SK-MEL-5 (cell line): ENCODE measurements around the gene LHB. TPM values are rescaled to one million over a fixed set of nuclear protein-coding genes. Genes with fewer than 3 reads are reported as not detected.

Source experiments
- DNase-seq: peaks from one replicate; pipeline ENCODE4 v3.0.0-alpha.2; 2016; ENCODE audit warnings: low read depth, low spot score
- in situ Hi-C: cut with HindIII; loops from 2 replicates; pipeline ENCODE4 v1.10.0; 2016; ENCODE audit warnings: low sequenced_read_pairs, high pct_unique_total_duplicates, low pct_unique_long_range_greater_than_20kb
- total RNA-seq: library from RNA; depleted of rRNA; stranded (reverse); fragments of >200 nt; shearing (Covaris generic); gene quantifications from 2 replicates; pipeline ENCODE4 v1.2.3, GENCODE V29; 2014

Gene LHB
- total RNA-seq, 1 experiment from 2014 or later: not detected

GRCh38 chr19:48992581-48993174 is 24.2 kb downstream of the LHB start:
- in situ Hi-C loops: no loop called here
- DNase-seq: no peak

- peak; percentile 73 for DNase-seq
- in situ Hi-C loops: no loop called here
Observed at GRCh38 chr19:48991873-48992580, 24.9 kb downstream of the LHB start.

DNA sequence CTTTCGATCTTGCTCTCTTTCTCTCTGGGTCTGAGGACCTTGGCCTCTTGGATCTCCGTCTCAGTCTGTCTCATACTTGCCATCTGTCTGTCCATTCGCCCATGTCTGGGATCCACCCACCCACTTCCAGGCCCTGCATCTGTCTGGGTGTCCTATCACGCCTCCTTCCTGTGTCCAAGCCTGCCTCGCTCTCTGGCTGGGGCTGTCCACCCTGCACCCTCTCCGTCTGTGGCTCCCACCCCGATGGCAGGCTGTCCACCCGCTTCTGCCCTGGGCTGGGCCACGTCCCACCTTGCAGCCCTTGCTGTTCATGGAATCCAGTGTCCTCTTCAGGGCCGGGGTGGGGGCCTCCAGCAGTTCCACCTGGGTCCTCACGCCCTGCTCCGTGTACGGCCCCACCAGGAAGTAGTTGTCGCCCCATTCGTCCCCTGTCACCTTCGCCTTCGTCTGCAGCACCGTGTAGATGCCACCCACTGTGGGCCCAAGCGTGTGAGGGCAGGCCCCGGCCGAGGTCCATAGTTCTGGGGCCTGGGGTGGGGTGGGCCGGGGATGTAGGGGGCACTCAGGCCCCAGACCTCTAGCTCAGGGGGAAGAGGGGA is 25.8 kb downstream of the LHB start:
- in situ Hi-C loops: no loop called here
- DNase-seq: no peak

DNA sequence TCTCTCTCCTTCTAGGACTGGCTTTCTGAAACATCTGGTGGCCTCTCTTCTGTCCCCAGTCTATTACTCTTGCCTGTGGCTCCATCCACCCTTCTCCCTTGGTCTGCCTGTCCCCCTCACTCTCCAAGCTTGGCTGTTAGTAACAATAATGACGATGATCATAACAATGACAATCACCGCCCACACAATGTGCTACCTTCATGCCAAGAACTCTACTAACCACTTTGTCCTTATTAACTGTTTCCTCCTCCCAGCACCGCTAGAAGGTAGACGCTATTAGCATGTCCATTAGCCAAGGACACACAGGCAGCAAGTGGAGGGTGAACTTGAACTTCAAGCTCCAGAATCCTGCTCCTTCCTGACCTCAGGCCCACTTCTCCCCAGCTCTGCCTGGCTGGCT is 26.5 kb downstream of the LHB start:
- in situ Hi-C loops: no loop called here
- DNase-seq: no peak

DNA sequence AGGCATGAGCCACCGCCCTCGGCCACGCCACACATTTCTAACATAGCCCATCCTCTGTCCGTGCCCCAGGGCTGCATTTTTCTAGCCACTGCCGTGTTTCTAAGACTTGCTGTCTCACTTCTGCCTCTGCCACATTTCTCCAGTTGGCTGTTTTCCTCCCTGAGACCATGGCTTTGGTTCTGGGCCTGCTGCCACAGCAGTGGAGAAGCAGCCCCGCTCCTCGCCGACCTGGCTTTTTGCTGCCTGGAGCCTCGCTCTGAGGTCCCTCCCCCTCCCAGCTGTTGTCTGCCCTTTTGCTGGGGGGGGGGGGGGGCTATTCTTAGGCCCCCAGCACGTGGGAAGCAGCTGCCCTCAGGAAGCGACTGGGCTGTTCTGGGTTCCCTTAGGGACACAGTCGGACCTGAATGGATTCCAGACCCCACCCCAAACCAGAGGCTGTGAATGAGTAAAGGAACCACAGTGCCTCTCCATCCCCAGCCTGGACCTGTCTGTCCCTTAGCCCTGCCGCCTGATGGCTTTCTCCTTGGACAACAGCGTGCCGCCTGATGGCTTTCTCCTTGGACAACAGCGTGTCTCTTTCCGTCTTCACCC is 27.1 kb downstream of the LHB start:
- in situ Hi-C loops: no loop called here

GRCh38 chr19:48988860-48989259 is 28.0 kb downstream of the LHB start:
- DNase-seq: no peak
- in situ Hi-C loops: no loop called here

More for the DNA sequence above, 27.1 kb downstream of the LHB start:
- DNase-seq: no peak

GRCh38 chr19:48988286-48988685 is 28.6 kb downstream of the LHB start:
- DNase-seq: no peak
- in situ Hi-C loops: no loop called here

DNA sequence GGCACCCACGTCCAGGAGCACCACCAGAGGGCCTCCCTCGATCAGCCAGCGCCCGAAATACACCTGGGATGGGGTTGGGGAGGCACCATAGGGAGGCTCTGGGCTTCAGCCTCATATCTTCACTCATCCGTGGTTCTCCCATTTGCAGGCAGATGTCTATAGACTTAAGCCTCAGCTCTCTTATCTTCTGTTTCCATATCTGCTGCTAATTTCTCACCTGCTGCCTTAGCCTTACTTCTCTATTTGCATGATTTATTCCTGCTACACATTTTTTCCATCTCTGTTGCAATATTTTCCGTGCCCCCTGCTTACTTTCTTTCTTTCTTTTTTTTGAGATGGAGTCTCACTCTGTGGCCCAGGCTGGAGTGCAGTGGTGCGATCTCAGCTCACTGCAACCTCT is 29.6 kb downstream of the LHB start:
- in situ Hi-C loops: no loop called here
- DNase-seq: no peak

DNA sequence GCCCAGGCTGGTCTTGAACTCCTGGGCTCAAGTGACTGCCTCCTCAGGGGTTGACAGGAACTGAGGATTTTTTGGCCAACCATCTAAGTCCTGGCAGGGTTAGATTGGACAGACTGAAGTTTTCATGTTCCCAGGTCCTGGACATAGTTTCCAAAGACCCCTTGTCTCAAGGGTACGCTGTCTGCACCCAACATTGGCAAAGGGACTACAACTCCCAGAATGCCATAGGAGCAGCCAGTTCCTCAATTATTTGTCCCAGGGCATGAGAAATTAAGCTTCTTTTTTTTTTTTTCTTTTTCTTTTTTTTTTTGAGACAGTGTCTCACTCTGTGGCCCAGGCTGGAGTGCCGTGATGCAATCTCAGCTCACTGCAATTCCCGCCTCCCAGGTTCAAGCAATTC is 30.7 kb downstream of the LHB start:
- in situ Hi-C loops: no loop called here
- DNase-seq: no peak

- in situ Hi-C loops: no loop called here
- DNase-seq: no peak
Observed at GRCh38 chr19:48985711-48986110, 31.2 kb downstream of the LHB start.

DNA sequence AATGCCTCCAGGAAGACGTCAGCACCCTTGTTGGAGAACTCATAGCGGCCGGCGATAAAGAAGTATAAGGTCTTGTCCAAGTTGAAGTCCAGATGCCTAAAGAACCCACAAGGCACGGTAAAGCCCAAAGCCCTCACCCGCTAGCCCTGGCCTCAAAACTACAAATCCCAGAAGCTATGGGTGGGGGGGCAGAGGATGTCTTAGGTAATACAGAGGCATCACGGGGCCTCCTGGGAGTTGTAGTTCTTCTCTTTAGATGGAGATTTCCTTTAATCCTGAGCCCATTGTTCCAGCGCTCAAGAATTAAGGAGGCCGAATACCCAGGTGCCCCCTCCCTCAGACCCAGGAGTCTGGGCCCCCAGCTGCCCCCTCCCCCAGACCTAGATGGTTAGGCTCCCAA is 34.6 kb downstream of the LHB start:
- in situ Hi-C loops: no loop called here
- DNase-seq: no peak

DNA sequence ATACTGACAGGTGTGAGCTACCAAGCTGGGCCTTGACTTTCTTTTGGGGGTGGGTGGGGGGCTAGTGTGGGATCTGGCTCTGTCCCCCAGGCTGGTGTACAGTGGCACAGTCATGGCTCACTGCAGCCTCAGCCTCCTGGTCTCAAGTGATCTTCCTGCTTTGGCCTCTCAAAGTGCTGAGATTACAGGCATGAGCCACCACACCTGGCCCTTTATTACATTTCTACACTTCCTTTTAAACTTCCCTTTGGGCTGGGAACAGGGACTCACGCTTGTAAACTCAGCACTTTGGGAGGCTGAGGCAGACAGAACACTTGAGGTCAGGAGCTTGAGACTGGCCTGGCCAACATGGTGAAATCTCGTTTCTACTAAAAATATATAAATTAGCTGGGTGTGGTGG is 39.8 kb downstream of the LHB start:
- in situ Hi-C loops: no loop called here
- DNase-seq: no peak

DNA sequence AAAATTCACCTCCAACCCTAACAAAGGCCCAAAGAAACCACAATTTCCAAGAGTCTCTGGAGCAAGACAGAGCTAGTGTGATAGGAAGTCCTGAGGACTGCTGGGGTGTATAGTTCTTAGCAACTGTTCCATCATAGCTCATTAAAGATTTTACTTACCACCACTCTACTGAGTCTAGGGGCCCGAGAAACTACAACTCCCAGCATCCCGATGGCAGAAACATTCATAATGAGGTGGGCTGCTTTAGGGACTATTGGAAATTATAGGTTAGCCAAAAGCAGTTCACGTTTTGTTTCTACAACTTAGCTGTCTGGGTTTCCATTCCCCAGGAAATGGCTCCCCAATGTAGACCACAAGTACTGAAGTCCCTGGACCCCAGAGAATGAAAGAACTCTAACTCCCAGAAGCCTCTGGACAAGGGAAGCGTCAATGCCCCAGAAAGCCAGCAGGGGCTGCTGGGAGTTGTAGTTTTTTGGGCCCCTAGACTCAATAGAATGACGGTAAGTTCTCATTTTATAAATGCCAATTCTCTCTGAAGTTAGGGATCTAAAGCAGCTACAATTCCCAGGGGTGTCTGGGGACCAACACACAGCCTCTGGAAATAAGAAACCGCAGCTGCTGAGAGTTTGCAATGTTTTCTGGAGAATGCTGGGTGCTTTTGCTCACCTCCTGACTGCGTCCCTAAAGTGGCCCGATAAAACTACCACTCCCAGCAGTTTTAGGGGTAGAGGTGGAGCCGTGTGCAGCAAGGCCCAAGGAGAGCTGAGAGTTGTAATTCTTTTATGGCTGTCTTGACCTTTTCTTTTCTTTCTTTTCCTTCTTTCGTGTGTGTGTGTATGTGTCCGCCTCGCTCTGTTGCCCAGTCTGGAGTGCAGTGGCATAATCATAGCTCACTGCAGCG is 40.7 kb downstream of the LHB start:
- in situ Hi-C loops: no loop called here
- DNase-seq: peak; percentile 55

DNA sequence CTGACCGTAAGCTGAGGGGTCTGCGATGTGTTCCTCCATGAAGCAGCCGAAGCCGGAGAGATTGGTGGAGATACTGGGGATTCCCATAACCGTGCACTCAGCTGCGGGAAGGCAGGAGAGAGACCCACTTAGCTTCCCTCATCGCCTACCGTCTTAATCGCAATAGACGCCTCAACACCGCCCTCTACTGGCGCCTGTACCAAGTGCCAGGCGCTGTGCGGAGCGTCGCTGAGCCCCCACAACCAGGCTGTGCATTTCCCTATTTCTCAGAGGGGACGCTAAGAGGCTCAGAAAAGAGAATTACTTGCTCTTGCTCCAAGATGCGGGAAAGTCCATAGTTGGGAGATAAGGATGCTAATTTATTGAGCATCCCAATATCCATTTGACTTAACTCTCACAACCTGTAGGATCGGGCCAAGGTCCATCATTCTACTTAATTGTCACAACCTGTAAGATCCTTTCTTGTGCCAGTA is 45.9 kb downstream of the LHB start:
- in situ Hi-C loops: no loop called here
- DNase-seq: peak; percentile 78

DNA sequence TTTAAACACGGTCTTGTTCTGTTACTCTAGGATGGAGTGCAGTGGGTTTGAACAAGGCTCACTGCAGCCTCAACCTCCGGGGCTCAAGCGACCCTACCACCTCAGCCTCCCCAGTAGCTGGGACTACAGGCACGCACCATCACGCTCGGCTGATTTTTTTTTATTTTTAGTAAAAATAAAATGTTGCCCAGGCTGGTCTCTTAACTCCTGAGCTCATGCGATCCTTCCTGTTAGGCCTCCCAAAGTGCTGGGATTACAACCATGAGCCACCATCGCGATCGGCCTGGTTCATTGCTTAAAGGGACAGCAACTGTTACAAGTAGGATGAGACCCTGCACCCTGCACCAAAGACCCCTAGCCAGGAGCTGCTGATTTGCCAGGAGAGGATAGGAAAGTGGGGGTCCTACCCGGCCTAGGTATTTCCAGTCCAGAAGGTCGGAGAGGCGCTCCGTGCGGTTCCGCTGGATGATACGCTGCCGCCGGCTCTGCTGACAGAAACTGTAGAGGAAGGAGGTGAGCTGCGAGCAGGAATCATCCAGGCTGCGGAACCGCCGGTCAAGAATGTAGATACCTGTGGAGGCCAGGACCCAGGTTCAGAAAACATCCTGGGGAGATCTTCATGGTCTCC is 46.6 kb downstream of the LHB start:
- in situ Hi-C loops: no loop called here
- no peak for DNase-seq

- DNase-seq: no peak
- in situ Hi-C loops: no loop called here
Observed at GRCh38 chr19:48969276-48970138, 47.4 kb downstream of the LHB start.
